Sigmoid colon (tissue), 4 donors: Measurements from ENCODE around the gene MYO5B.

Experiments
- CTCF ChIP-seq, 4 experiments: fragments of 450-650 bp in 3 of 4; fragments of 200-600 bp in 1 of 4; IDR thresholded peaks; one replicate each; pipeline ENCODE4 v1.5.1; 2016 to 2019; ENCODE audit warnings: antibody characterized with exemption in 4 of 4, mild to moderate bottlenecking in 3 of 4, moderate library complexity in 2 of 4
- EP300 ChIP-seq, 4 donors: sonication (generic); formaldehyde crosslinking; IDR thresholded peaks; one replicate each; pipeline ENCODE4 v1.6.1; 2017; ENCODE audit warnings: antibody characterized with exemption in 4 of 4
- POLR2A ChIP-seq, 2 donors: fragments of 450-650 bp; IDR thresholded peaks; one replicate each; pipeline ENCODE4 v1.6.1; 2016; ENCODE audit warnings: antibody characterized with exemption in 2 of 2, mild to moderate bottlenecking in 2 of 2, moderate library complexity in 2 of 2
- POLR2AphosphoS5 ChIP-seq, 4 donors: sonication (generic); formaldehyde crosslinking; IDR thresholded peaks; one replicate each; pipeline ENCODE4 v1.6.1; 2017; ENCODE audit warnings: antibody characterized with exemption in 4 of 4

GRCh38 chr18:49794743-49795142 lies 400.2 kb downstream of the MYO5B start:
- no peak for TF ChIP-seq POLR2AphosphoS5 (IDR thresholded peaks at IDR 0.05)
- TF ChIP-seq CTCF (IDR thresholded peaks at IDR 0.05): no peak
- no peak for TF ChIP-seq EP300 (IDR thresholded peaks at IDR 0.05)
- TF ChIP-seq POLR2A (IDR thresholded peaks at IDR 0.05): no peak
